ENCODE results near the gene ANKRD34A.

DNA sequence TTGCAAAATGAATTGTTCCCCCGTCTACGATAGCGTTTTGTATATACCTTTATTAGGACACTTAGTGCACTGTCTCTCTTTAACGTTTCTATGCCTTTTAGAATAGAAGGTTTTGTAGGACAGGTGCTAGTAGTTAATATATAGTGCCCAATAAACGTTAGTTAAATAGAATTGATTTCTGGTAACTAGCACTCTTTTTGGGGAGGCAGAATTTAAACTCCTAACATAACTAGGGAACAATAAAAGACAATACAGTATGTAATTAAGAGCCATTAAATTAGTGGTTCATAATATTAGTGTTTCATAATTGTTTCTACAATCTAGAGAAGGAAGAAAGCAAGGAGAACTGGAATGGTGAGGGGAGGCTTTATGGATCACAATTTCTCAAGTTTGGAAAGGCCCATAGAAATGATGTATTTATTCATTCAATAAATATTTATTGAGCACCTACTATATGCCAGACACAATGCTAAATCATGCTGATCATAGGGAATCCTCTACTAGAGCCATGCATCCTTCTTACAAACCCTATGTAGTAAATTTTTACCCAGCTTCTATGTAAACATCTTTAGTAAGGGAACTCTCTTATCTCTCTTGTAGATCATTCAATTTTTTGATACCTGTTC, 857 bp upstream of the ANKRD34A start:
- TF ChIP-seq ZNF10 (tag by site-specific recombination; IDR thresholded peaks at IDR 0.05) (no peak), ZNF560 (tag by site-specific recombination; IDR thresholded peaks at IDR 0.05; ENCODE audit: borderline replicate concordance) (no peak), ZNF16 (tag by site-specific recombination; IDR thresholded peaks at IDR 0.05; ENCODE audit: low read depth) (no peak)
- TF ChIP-seq, protein P1, sequence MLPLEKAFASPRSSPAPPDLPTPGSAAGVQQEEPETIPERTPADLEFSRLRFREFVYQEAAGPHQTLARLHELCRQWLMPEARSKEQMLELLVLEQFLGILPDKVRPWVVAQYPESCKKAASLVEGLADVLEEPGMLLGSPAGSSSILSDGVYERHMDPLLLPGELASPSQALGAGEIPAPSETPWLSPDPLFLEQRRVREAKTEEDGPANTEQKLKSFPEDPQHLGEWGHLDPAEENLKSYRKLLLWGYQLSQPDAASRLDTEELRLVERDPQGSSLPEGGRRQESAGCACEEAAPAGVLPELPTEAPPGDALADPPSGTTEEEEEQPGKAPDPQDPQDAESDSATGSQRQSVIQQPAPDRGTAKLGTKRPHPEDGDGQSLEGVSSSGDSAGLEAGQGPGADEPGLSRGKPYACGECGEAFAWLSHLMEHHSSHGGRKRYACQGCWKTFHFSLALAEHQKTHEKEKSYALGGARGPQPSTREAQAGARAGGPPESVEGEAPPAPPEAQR (tag by site-specific recombination; IDR thresholded peaks at IDR 0.05): no peak
- TF ChIP-seq, protein P2, sequence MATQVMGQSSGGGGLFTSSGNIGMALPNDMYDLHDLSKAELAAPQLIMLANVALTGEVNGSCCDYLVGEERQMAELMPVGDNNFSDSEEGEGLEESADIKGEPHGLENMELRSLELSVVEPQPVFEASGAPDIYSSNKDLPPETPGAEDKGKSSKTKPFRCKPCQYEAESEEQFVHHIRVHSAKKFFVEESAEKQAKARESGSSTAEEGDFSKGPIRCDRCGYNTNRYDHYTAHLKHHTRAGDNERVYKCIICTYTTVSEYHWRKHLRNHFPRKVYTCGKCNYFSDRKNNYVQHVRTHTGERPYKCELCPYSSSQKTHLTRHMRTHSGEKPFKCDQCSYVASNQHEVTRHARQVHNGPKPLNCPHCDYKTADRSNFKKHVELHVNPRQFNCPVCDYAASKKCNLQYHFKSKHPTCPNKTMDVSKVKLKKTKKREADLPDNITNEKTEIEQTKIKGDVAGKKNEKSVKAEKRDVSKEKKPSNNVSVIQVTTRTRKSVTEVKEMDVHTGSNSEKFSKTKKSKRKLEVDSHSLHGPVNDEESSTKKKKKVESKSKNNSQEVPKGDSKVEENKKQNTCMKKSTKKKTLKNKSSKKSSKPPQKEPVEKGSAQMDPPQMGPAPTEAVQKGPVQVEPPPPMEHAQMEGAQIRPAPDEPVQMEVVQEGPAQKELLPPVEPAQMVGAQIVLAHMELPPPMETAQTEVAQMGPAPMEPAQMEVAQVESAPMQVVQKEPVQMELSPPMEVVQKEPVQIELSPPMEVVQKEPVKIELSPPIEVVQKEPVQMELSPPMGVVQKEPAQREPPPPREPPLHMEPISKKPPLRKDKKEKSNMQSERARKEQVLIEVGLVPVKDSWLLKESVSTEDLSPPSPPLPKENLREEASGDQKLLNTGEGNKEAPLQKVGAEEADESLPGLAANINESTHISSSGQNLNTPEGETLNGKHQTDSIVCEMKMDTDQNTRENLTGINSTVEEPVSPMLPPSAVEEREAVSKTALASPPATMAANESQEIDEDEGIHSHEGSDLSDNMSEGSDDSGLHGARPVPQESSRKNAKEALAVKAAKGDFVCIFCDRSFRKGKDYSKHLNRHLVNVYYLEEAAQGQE (tag by site-specific recombination; IDR thresholded peaks at IDR 0.05): no peak
